ENCODE results near the gene MX1. TPM values are rescaled to one million over a fixed set of nuclear protein-coding genes. Genes with fewer than 3 reads are reported as not detected.

Gene MX1
- total RNA-seq, 4 donors from 2014 or later, result 10.5 to 23.8 (median 17.3) TPM

- Histone ChIP-seq H3K36me3 (peaks cover 0 to 100% (median 21%) of the 10 kb centered on the region in 3 donors), H3K9me3 (peaks cover 0 to 7% (median 0%) of the 10 kb centered on the region in 4 donors), H3K27me3 (no peaks in the 10 kb centered on the region), H3K4me3 (no peak overlapping the region), H3K27ac (no peak overlapping the region), H3K4me1 (no peaks in the 10 kb centered on the region)
- WGBS, 2 donors, result 94 to 96% methylated on average over 10 to 11 of the region's 11 CpGs
- DNase-seq (ENCODE audit: low spot score in 2 of 2), result no peak
- TF ChIP-seq EP300 (IDR thresholded peaks at IDR 0.05), result no peak
- TF ChIP-seq CTCF (IDR thresholded peaks at IDR 0.05), result no peak
- TF ChIP-seq POLR2A (IDR thresholded peaks at IDR 0.05), result no peak
These were observed 9.7 kb downstream of the MX1 start for GRCh38 chr21:41435706-41436105.

- 45 to 64% methylated on average over 2 of the region's 2 CpGs for WGBS, 2 donors
These were observed 11.7 kb downstream of the MX1 start for GRCh38 chr21:41437729-41438128.

GRCh38 chr21:41438425-41439113 lies 12.5 kb downstream of the MX1 start:
- Histone ChIP-seq H3K4me3 (no peak overlapping the region), H3K36me3 (peaks cover 0 to 100% (median 19%) of the 10 kb centered on the region in 3 donors), H3K27ac (no peak overlapping the region), H3K9me3 (peaks cover 0 to 7% (median 0%) of the 10 kb centered on the region in 4 donors), H3K27me3 (no peaks in the 10 kb centered on the region), H3K4me1 (no peaks in the 10 kb centered on the region)
- DNase-seq (ENCODE audit: low spot score in 2 of 2), result no peak
- 69 to 81% methylated on average over 13 of the region's 13 CpGs for WGBS, 2 donors
- TF ChIP-seq EP300 (IDR thresholded peaks at IDR 0.05) (no peak), POLR2A (IDR thresholded peaks at IDR 0.05) (no peak), CTCF (IDR thresholded peaks at IDR 0.05) (no peak)

More at GRCh38 chr21:41437729-41438128, 11.7 kb downstream of the MX1 start:
- peaks cover 0 to 7% (median 0%) of the 10 kb centered on the region in 4 donors for H3K9me3 ChIP-seq
- no peak for TF ChIP-seq CTCF (IDR thresholded peaks at IDR 0.05)
- TF ChIP-seq EP300 (IDR thresholded peaks at IDR 0.05), result no peak
- no peak for TF ChIP-seq POLR2A (IDR thresholded peaks at IDR 0.05)
- no peak for DNase-seq (ENCODE audit: low spot score in 2 of 2)
- no peaks in the 10 kb centered on the region for H3K27me3 ChIP-seq
- H3K4me1 ChIP-seq, result no peaks in the 10 kb centered on the region
- H3K36me3 ChIP-seq, result peaks cover 0 to 100% (median 25%) of the 10 kb centered on the region in 3 donors
- no peak overlapping the region for H3K27ac ChIP-seq
- no peak overlapping the region for H3K4me3 ChIP-seq

- no peak overlapping the region for H3K27ac ChIP-seq
- TF ChIP-seq POLR2A (IDR thresholded peaks at IDR 0.05) (no peak), EP300 (IDR thresholded peaks at IDR 0.05) (no peak), CTCF (IDR thresholded peaks at IDR 0.05) (no peak)
- no peak overlapping the region for H3K4me3 ChIP-seq
- no peak for DNase-seq (ENCODE audit: low spot score in 2 of 2)
- H3K4me1 ChIP-seq, result no peaks in the 10 kb centered on the region
- no peaks in the 10 kb centered on the region for H3K27me3 ChIP-seq
- H3K36me3 ChIP-seq, result peaks cover 0 to 100% (median 19%) of the 10 kb centered on the region in 3 donors
- H3K9me3 ChIP-seq, result peaks cover 0 to 7% (median 0%) of the 10 kb centered on the region in 4 donors
- WGBS, 2 donors, result 77 to 78% methylated on average over 4 of the region's 4 CpGs
These were observed 13.2 kb downstream of the MX1 start for GRCh38 chr21:41439248-41439647.

DNA sequence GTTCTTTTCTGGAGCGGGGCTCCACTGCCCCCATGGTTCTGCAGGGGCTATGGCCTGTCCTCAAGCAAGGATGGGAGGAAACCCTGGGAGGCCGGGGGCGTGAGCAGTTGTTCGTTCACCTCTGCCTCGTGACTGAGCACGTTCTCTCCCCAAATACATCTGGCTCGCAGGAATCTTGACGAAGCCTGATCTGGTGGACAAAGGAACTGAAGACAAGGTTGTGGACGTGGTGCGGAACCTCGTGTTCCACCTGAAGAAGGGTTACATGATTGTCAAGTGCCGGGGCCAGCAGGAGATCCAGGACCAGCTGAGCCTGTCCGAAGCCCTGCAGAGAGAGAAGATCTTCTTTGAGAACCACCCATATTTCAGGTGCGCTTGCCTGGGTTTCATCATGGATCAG lies 15.5 kb downstream of the MX1 start:
- WGBS, 2 donors, result 93 to 94% methylated on average over 14 of the region's 14 CpGs
- no peak for DNase-seq (ENCODE audit: low spot score in 2 of 2)
- Histone ChIP-seq H3K4me3 (no peak overlapping the region), H3K9me3 (no peaks in the 10 kb centered on the region), H3K4me1 (no peaks in the 10 kb centered on the region), H3K36me3 (peaks cover 0 to 100% (median 6%) of the 10 kb centered on the region in 3 donors), H3K27me3 (no peaks in the 10 kb centered on the region), H3K27ac (no peak overlapping the region)
- no peak for TF ChIP-seq POLR2A (IDR thresholded peaks at IDR 0.05)
- no peak for TF ChIP-seq CTCF (IDR thresholded peaks at IDR 0.05)
- TF ChIP-seq EP300 (IDR thresholded peaks at IDR 0.05), result no peak

All from tibial nerve (tissue), 4 donors.